COLO829 (cell line): ENCODE results near the gene SLIT3.

Experiments
- DNase-seq: peaks from one replicate; pipeline ENCODE4 v3.0.0; 2012; ENCODE audit warnings: low spot score

Gene SLIT3

GRCh38 chr5:168699002-168699401 is 601.9 kb downstream of the SLIT3 start:
- no peak for DNase-seq

GRCh38 chr5:168697034-168697720 is 603.8 kb downstream of the SLIT3 start:
- no peak for DNase-seq

GRCh38 chr5:168696611-168697010 is 604.3 kb downstream of the SLIT3 start:
- no peak for DNase-seq

- DNase-seq: peak; percentile 79
These were observed 605.6 kb downstream of the SLIT3 start for GRCh38 chr5:168695301-168695835.

- DNase-seq: no peak
These were observed 606.6 kb downstream of the SLIT3 start for GRCh38 chr5:168694289-168694688.

GRCh38 chr5:168693883-168694282 is 607.1 kb downstream of the SLIT3 start:
- DNase-seq: no peak

- DNase-seq: no peak
These were observed 607.6 kb downstream of the SLIT3 start for GRCh38 chr5:168693297-168693696.

GRCh38 chr5:168691891-168692290 is 609.0 kb downstream of the SLIT3 start:
- DNase-seq: no peak

GRCh38 chr5:168689260-168689659 is 611.7 kb downstream of the SLIT3 start:
- DNase-seq: no peak

GRCh38 chr5:168686837-168687236 is 614.1 kb downstream of the SLIT3 start:
- DNase-seq: no peak

GRCh38 chr5:168685566-168685965 is 615.4 kb downstream of the SLIT3 start:
- DNase-seq: no peak

GRCh38 chr5:168683927-168684295 is 617.0 kb downstream of the SLIT3 start:
- DNase-seq: no peak

GRCh38 chr5:168683247-168683926 is 617.6 kb downstream of the SLIT3 start:
- DNase-seq: no peak

GRCh38 chr5:168681556-168682183 is 619.3 kb downstream of the SLIT3 start:
- no peak for DNase-seq

GRCh38 chr5:168680395-168680794 is 620.5 kb downstream of the SLIT3 start:
- no peak for DNase-seq

GRCh38 chr5:168679515-168679920 is 621.4 kb downstream of the SLIT3 start:
- peak; percentile 40 for DNase-seq

- no peak for DNase-seq
These were observed 624.4 kb downstream of the SLIT3 start for GRCh38 chr5:168676501-168676900.

- no peak for DNase-seq
These were observed 625.0 kb downstream of the SLIT3 start for GRCh38 chr5:168675883-168676408.

- DNase-seq: no peak
These were observed 626.0 kb downstream of the SLIT3 start for GRCh38 chr5:168674893-168675482.

GRCh38 chr5:168672888-168673287 is 628.1 kb downstream of the SLIT3 start:
- DNase-seq: no peak

- no peak for DNase-seq
These were observed 628.9 kb downstream of the SLIT3 start for GRCh38 chr5:168672016-168672415.

GRCh38 chr5:168670881-168671575 is 629.9 kb downstream of the SLIT3 start:
- DNase-seq: no peak
